Neural crest cell (in vitro differentiated cells): ENCODE measurements around the gene RALBP1. TPM values are rescaled to one million over a fixed set of nuclear protein-coding genes. Genes with fewer than 3 reads are reported as not detected.
A peak's percentile ranks its signal among the peaks of the same experiment; 100 is the strongest.
"Not testable (repeated sequence)": the region's sequence is repeated elsewhere in the genome, so short reads cannot be mapped to it uniquely, and the experiment has no call there.

Experiments
- DNase-seq: peaks from one replicate; pipeline ENCODE4 v3.0.0; 2021; ENCODE audit warnings: low read depth, mixed read lengths, low spot score
- H3K27ac Mint-ChIP-seq: one replicate; pipeline ENCODE4 v1.8.0; 2021; ENCODE audit warnings: mild to moderate bottlenecking, mixed read lengths; ENCODE audit not compliant: unreplicated experiment
- H3K27me3 Mint-ChIP-seq: 2 replicates; pipeline ENCODE4 v1.8.0; 2021; ENCODE audit warnings: low read depth, mild to moderate bottlenecking, mixed read lengths
- H3K36me3 Mint-ChIP-seq: 2 replicates; pipeline ENCODE4 v1.8.0; 2021; ENCODE audit warnings: low read depth, mild to moderate bottlenecking, mixed read lengths
- H3K4me1 Mint-ChIP-seq: 2 replicates; pipeline ENCODE4 v1.8.0; 2021; ENCODE audit warnings: mixed read lengths
- H3K4me3 Mint-ChIP-seq: one replicate; pipeline ENCODE4 v1.8.0; 2021; ENCODE audit warnings: mild to moderate bottlenecking, mixed read lengths
- H3K9me3 Mint-ChIP-seq: 2 replicates; pipeline ENCODE4 v1.8.0; 2021; ENCODE audit warnings: mixed read lengths
- CTCF ChIP-seq: fragments of 200-600 bp; sonication (generic); conservative IDR thresholded peaks from 2 replicates; pipeline ENCODE4 v1.5.0; 2021; ENCODE audit warnings: antibody characterized with exemption, mild to moderate bottlenecking
- total RNA-seq: library from RNA; stranded (reverse); gene quantifications from 2 replicates; pipeline ENCODE4 v1.2.1, GENCODE V29; 2021

The RALBP1 gene
- total RNA-seq, 1 donor from 2014 or later: 47.0 TPM

GRCh38 chr18:9475643-9476591 is 604 bp downstream of the RALBP1 start:
- peak overlapping the region; percentile 96 for H3K4me3 Mint-ChIP-seq
- DNase-seq: no peak
- H3K9me3 Mint-ChIP-seq: no peaks in the 10 kb centered on the region
- no peak overlapping the region for H3K27ac Mint-ChIP-seq
- peaks cover 9% of the 10 kb centered on the region for H3K27me3 Mint-ChIP-seq
- peaks cover 17% of the 10 kb centered on the region for H3K4me1 Mint-ChIP-seq
- H3K36me3 Mint-ChIP-seq: no peaks in the 10 kb centered on the region
- TF ChIP-seq CTCF: no peak

GRCh38 chr18:9476949-9477348 is 1.6 kb downstream of the RALBP1 start:
- H3K36me3 Mint-ChIP-seq, H3K27me3 Mint-ChIP-seq, H3K27ac Mint-ChIP-seq, DNase-seq, H3K9me3 Mint-ChIP-seq: not testable (repeated sequence)
- H3K4me1 Mint-ChIP-seq: peaks cover 17% of the 10 kb centered on the region
- H3K4me3 Mint-ChIP-seq: peak overlapping the region; percentile 78

- Mint-ChIP-seq H3K27ac (no peak overlapping the region), H3K9me3 (no peaks in the 10 kb centered on the region), H3K36me3 (no peaks in the 10 kb centered on the region), H3K4me3 (no peak overlapping the region), H3K27me3 (peaks cover under 1% of the 10 kb centered on the region), H3K4me1 (peaks cover 17% of the 10 kb centered on the region)
- TF ChIP-seq CTCF: no peak
- no peak for DNase-seq
Observed at GRCh38 chr18:9477509-9477908, 2.2 kb downstream of the RALBP1 start.

- Mint-ChIP-seq H3K36me3 (no peaks in the 10 kb centered on the region), H3K27ac (no peak overlapping the region), H3K4me3 (no peak overlapping the region), H3K27me3 (no peaks in the 10 kb centered on the region), H3K4me1 (peaks cover 17% of the 10 kb centered on the region), H3K9me3 (no peaks in the 10 kb centered on the region)
- DNase-seq: no peak
- TF ChIP-seq CTCF: no peak
Observed at GRCh38 chr18:9478545-9478944, 3.2 kb downstream of the RALBP1 start.

GRCh38 chr18:9482790-9483189 is 7.5 kb downstream of the RALBP1 start:
- Mint-ChIP-seq H3K27me3 (no peaks in the 10 kb centered on the region), H3K9me3 (peaks cover 2% of the 10 kb centered on the region), H3K4me1 (no peaks in the 10 kb centered on the region), H3K27ac (no peak overlapping the region), H3K4me3 (no peak overlapping the region), H3K36me3 (peaks cover 8% of the 10 kb centered on the region)
- no peak for DNase-seq
- TF ChIP-seq CTCF: no peak

- Mint-ChIP-seq H3K27ac (no peak overlapping the region), H3K4me1 (no peaks in the 10 kb centered on the region), H3K9me3 (peaks cover 2% of the 10 kb centered on the region), H3K36me3 (peaks cover 8% of the 10 kb centered on the region), H3K27me3 (no peaks in the 10 kb centered on the region), H3K4me3 (no peak overlapping the region)
- DNase-seq: no peak
- TF ChIP-seq CTCF: no peak
Observed at GRCh38 chr18:9483526-9483925, 8.2 kb downstream of the RALBP1 start.

- H3K4me1 Mint-ChIP-seq, H3K9me3 Mint-ChIP-seq, DNase-seq, H3K27me3 Mint-ChIP-seq, H3K4me3 Mint-ChIP-seq, H3K27ac Mint-ChIP-seq, H3K36me3 Mint-ChIP-seq: not testable (repeated sequence)
Observed at GRCh38 chr18:9484856-9485255, 9.5 kb downstream of the RALBP1 start.
